Mucosa of stomach (tissue), 1 donor: ENCODE results near the gene PRH2.

Source experiments
- H3K27me3 ChIP-seq: one replicate; pipeline ENCODE4 v1.7.0; 2013; ENCODE audit warnings: mild to moderate bottlenecking, low read length; ENCODE audit not compliant: control insufficient read depth, insufficient read depth
- H3K36me3 ChIP-seq: one replicate; pipeline ENCODE4 v1.7.0; 2013; ENCODE audit warnings: low read length; ENCODE audit not compliant: control insufficient read depth, insufficient read depth
- H3K4me1 ChIP-seq: one replicate; pipeline ENCODE4 v1.7.0; 2013; ENCODE audit warnings: mild to moderate bottlenecking, low read length; ENCODE audit not compliant: control insufficient read depth, insufficient read depth
- H3K4me3 ChIP-seq: one replicate; pipeline ENCODE4 v1.7.0; 2013; ENCODE audit warnings: low read length
- H3K9ac ChIP-seq: one replicate; pipeline ENCODE4 v1.7.0; 2013; ENCODE audit warnings: mild to moderate bottlenecking, low read length, moderate library complexity
- H3K9me3 ChIP-seq: one replicate; pipeline ENCODE4 v1.7.0; 2013; ENCODE audit warnings: mild to moderate bottlenecking, low read length, moderate library complexity; ENCODE audit not compliant: control insufficient read depth
- donor health status: Pancreatic carcinoma.

The PRH2 gene

GRCh38 chr12:10926269-10926668 is 2.8 kb upstream of the PRH2 start:
- H3K9me3 ChIP-seq: no peaks in the 10 kb centered on the region
- H3K4me3 ChIP-seq: no peak overlapping the region
- H3K9ac ChIP-seq: no peak overlapping the region
- H3K4me1 ChIP-seq: no peaks in the 10 kb centered on the region
- no peaks in the 10 kb centered on the region for H3K27me3 ChIP-seq
- H3K36me3 ChIP-seq: no peaks in the 10 kb centered on the region

DNA sequence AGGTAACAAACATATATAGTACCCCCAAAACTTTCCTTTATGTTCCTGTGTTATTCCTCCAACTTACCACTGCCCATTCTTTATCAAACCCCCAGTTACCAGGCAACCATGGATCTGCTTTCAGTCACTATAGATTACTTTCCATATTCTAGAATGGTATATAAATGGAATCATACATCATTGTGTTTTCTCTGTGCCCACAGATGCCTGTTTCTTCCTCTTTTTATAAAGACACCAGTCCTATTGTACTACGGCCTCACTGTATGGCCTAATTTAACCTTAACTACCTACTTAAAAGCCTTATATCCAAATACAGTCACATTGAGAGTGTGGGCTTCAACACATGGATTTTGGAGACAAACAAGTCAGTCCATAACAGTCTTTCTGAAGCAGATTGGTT is 7.5 kb downstream of the PRH2 start:
- no peaks in the 10 kb centered on the region for H3K36me3 ChIP-seq
- no peaks in the 10 kb centered on the region for H3K9me3 ChIP-seq

GRCh38 chr12:10939163-10939562 is 10.1 kb downstream of the PRH2 start, which contains the start of gene TAS2R14:
TAS2R14 (minus strand) TSS chr12:10939263; CDS start chr12:10939207, 56 bp downstream.
- Histone ChIP-seq H3K4me1 (no peaks in the 10 kb centered on the region), H3K36me3 (no peaks in the 10 kb centered on the region), H3K9me3 (no peaks in the 10 kb centered on the region), H3K9ac (no peak within 1 kb of the TSS), H3K27me3 (no peaks in the 10 kb centered on the region), H3K4me3 (no peak within 1 kb of the TSS)

More for the DNA sequence above, 7.5 kb downstream of the PRH2 start:
- H3K4me3 ChIP-seq: no peak overlapping the region
- H3K9ac ChIP-seq: no peak overlapping the region
- H3K4me1 ChIP-seq: no peaks in the 10 kb centered on the region
- no peaks in the 10 kb centered on the region for H3K27me3 ChIP-seq

- H3K9me3 ChIP-seq: no peaks in the 10 kb centered on the region
- no peak overlapping the region for H3K9ac ChIP-seq
- H3K4me3 ChIP-seq: no peak overlapping the region
- H3K4me1 ChIP-seq: no peaks in the 10 kb centered on the region
- H3K36me3 ChIP-seq: no peaks in the 10 kb centered on the region
- H3K27me3 ChIP-seq: no peaks in the 10 kb centered on the region
These were observed 11.4 kb downstream of the PRH2 start for GRCh38 chr12:10940389-10940788.

GRCh38 chr12:10941369-10941768 is 12.3 kb downstream of the PRH2 start:
- Histone ChIP-seq H3K4me1 (no peaks in the 10 kb centered on the region), H3K27me3 (no peaks in the 10 kb centered on the region), H3K9ac (no peak overlapping the region), H3K9me3 (no peaks in the 10 kb centered on the region), H3K4me3 (no peak overlapping the region), H3K36me3 (no peaks in the 10 kb centered on the region)

DNA sequence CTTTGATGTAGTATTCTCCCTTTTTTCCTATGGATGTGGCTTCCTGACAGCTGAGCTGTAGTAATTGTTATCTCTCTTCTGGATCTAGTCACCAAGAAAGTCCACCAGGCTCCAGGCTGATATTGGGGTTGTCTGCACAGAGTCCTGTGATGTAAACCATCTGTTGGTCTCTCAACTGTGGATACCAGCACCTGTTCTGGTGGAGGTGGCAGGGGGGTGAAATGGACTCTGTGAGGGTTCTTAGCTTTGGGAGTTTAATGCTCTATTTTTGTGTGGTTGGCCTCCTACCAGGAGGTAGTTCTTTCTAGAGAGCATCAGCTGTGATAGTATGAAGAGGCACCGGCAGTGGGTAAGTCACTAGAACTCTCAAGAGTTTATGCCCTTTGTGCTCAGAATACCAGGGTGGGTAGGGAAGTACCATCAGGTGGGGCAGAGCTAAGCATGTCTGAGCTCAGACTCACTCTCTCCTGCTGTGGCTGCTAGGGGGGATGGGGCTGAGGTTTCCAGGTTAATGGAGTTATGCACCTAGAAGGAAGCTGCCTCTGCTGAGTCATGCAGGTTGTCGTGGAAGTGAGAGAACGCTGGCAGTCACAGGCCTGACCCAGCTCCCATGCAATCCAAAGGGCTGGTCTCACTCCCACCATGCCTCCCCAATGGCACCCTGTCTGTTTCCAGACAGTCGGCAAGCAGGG is 13.0 kb downstream of the PRH2 start:
- Histone ChIP-seq H3K9ac (no peak overlapping the region), H3K27me3 (no peaks in the 10 kb centered on the region), H3K36me3 (no peaks in the 10 kb centered on the region), H3K4me1 (no peaks in the 10 kb centered on the region), H3K9me3 (no peaks in the 10 kb centered on the region), H3K4me3 (no peak overlapping the region)

- Histone ChIP-seq H3K36me3 (no peaks in the 10 kb centered on the region), H3K4me3 (no peak overlapping the region), H3K9me3 (no peaks in the 10 kb centered on the region), H3K9ac (no peak overlapping the region), H3K27me3 (no peaks in the 10 kb centered on the region), H3K4me1 (no peaks in the 10 kb centered on the region)
These were observed 14.1 kb downstream of the PRH2 start for GRCh38 chr12:10943167-10943566.

GRCh38 chr12:10952645-10953044 is 23.6 kb downstream of the PRH2 start:
- Histone ChIP-seq H3K36me3 (no peaks in the 10 kb centered on the region), H3K4me3 (no peak overlapping the region), H3K9me3 (no peaks in the 10 kb centered on the region), H3K27me3 (no peaks in the 10 kb centered on the region), H3K9ac (no peak overlapping the region), H3K4me1 (no peaks in the 10 kb centered on the region)

GRCh38 chr12:10956085-10956484 is 27.0 kb downstream of the PRH2 start:
- Histone ChIP-seq H3K9ac (no peak overlapping the region), H3K27me3 (no peaks in the 10 kb centered on the region), H3K9me3 (no peaks in the 10 kb centered on the region), H3K36me3 (no peaks in the 10 kb centered on the region), H3K4me1 (no peaks in the 10 kb centered on the region), H3K4me3 (no peak overlapping the region)

DNA sequence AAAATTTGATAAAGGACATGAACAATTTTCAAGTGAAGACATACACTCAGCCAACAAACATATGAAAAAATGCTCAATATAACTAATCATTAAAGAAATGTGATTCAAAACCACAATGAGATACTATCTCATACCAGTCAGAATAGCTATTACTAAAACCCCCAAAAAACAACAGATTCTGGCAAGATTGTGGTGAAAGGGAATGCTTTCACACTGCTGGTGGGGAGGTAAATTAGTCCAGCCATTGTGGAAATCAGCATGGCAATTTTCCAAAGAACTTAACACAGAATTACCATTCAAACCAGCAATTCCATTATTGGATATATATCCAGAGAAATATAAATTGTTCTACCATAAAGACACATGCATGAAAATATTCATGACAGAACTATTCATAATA is 28.7 kb downstream of the PRH2 start:
- H3K9me3 ChIP-seq: no peaks in the 10 kb centered on the region

GRCh38 chr12:10959804-10960203 is 30.8 kb downstream of the PRH2 start:
- Histone ChIP-seq H3K4me3 (no peak overlapping the region), H3K4me1 (no peaks in the 10 kb centered on the region), H3K27me3 (no peaks in the 10 kb centered on the region), H3K9ac (no peak overlapping the region), H3K9me3 (no peaks in the 10 kb centered on the region), H3K36me3 (no peaks in the 10 kb centered on the region)

More for the DNA sequence above, 28.7 kb downstream of the PRH2 start:
- no peak overlapping the region for H3K4me3 ChIP-seq
- no peaks in the 10 kb centered on the region for H3K36me3 ChIP-seq
- no peaks in the 10 kb centered on the region for H3K27me3 ChIP-seq
- H3K9ac ChIP-seq: no peak overlapping the region
- no peaks in the 10 kb centered on the region for H3K4me1 ChIP-seq

DNA sequence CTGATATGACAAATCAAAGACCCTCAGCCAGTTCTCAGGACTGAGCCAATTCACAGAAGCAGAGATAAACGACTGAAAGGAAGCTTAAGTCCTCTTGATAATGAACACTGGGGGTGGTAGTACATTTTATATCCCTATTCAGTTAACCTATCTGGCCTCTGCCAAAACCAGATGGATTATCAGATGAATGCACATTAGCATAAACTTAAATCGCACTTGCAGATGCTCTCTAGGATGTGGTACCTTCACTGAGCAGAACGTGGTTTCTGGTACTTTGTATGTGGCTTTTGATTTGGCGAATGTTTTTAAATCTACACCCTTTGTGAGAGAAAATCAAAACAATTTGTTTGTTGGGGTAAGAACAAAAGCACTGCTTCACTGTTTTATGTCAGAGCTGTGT is 31.2 kb downstream of the PRH2 start:
- Histone ChIP-seq H3K36me3 (no peaks in the 10 kb centered on the region), H3K27me3 (no peaks in the 10 kb centered on the region)

GRCh38 chr12:10965476-10965875 is 36.4 kb downstream of the PRH2 start:
- H3K27me3 ChIP-seq: no peaks in the 10 kb centered on the region
- H3K9me3 ChIP-seq: no peaks in the 10 kb centered on the region
- no peak overlapping the region for H3K4me3 ChIP-seq
- H3K4me1 ChIP-seq: no peaks in the 10 kb centered on the region
- no peaks in the 10 kb centered on the region for H3K36me3 ChIP-seq
- no peak overlapping the region for H3K9ac ChIP-seq

More for the DNA sequence above, 31.2 kb downstream of the PRH2 start:
- Histone ChIP-seq H3K4me3 (no peak overlapping the region), H3K9ac (no peak overlapping the region), H3K9me3 (no peaks in the 10 kb centered on the region), H3K4me1 (no peaks in the 10 kb centered on the region)
